Breast epithelium (tissue), 4 donors: ENCODE data around the gene ATG101. TPM values are rescaled to one million over a fixed set of nuclear protein-coding genes. Genes with fewer than 3 reads are reported as not detected.

Experiments used
- DNase-seq, 2 donors: peaks; one replicate each; pipeline ENCODE4 v3.0.0-alpha.2; 2019; ENCODE audit warnings: low spot score in 2 of 2
- H3K27ac ChIP-seq, 2 donors: fragments of 200-600 bp; sonication (generic) in 1 of 2; one replicate each; pipeline ENCODE4 v1.5.1; 2016 to 2019; ENCODE audit warnings: mild to moderate bottlenecking in 1 of 2
- H3K27me3 ChIP-seq, 2 donors: fragments of 200-600 bp; sonication (generic) in 1 of 2; one replicate each; pipeline versions ENCODE4 v1.5.1 to v1.6.0; 2017 to 2019; ENCODE audit warnings: control low read depth in 1 of 2, mild to moderate bottlenecking in 1 of 2
- H3K36me3 ChIP-seq: fragments of 200-600 bp; one replicate; pipeline ENCODE4 v1.5.1; 2019
- H3K4me1 ChIP-seq, 2 donors: fragments of 200-600 bp; sonication (generic); one replicate each; pipeline ENCODE4 v1.5.1; 2016 to 2019; ENCODE audit warnings: control low read depth in 1 of 2
- H3K4me3 ChIP-seq, 3 donors: fragments of 200-600 bp; sonication (generic); 1 replicate in 2 of 3; 2 replicates in 1 of 3; pipeline ENCODE4 v1.5.1; 2016 to 2019; ENCODE audit warnings: mild to moderate bottlenecking in 3 of 3, moderate library complexity in 2 of 3
- H3K9me3 ChIP-seq, 2 donors: fragments of 200-600 bp; sonication (generic) in 1 of 2; one replicate each; pipeline ENCODE4 v1.5.1; 2016 to 2019; ENCODE audit warnings: control low read depth in 1 of 2
- POLR2A ChIP-seq: fragments of 450-650 bp; IDR thresholded peaks from one replicate; pipeline ENCODE4 v1.6.1; 2016; ENCODE audit warnings: antibody characterized with exemption, mild to moderate bottlenecking, moderate library complexity
- POLR2AphosphoS5 ChIP-seq, 3 donors: sonication (generic); formaldehyde crosslinking; IDR thresholded peaks; one replicate each; pipeline ENCODE4 v1.6.1; 2017; ENCODE audit warnings: antibody characterized with exemption in 3 of 3
- intact Hi-C: fragments of 100-400 bp; cut with DNase I; formaldehyde crosslinking; loops from one replicate; pipeline ENCODE4 v1.15.1; 2023; ENCODE audit warnings: low total_unique reads
- total RNA-seq, 3 donors: library from RNA; depleted of rRNA; stranded (reverse); fragments of >200 nt; gene quantifications; one replicate each; pipeline ENCODE4 v1.1.0, GENCODE V29; 2016
- TF ChIP-seq, protein P1 (sequence below), 3 donors: fragments of 450-650 bp; IDR thresholded peaks; one replicate each; pipeline ENCODE4 v1.5.1; 2016 to 2017; ENCODE audit warnings: antibody characterized with exemption in 3 of 3, mild to moderate bottlenecking in 3 of 3, moderate library complexity in 3 of 3

The ATG101 gene
- total RNA-seq, 3 donors from 2014 or later: 35.0 to 54.2 (median 39.7) TPM

DNA sequence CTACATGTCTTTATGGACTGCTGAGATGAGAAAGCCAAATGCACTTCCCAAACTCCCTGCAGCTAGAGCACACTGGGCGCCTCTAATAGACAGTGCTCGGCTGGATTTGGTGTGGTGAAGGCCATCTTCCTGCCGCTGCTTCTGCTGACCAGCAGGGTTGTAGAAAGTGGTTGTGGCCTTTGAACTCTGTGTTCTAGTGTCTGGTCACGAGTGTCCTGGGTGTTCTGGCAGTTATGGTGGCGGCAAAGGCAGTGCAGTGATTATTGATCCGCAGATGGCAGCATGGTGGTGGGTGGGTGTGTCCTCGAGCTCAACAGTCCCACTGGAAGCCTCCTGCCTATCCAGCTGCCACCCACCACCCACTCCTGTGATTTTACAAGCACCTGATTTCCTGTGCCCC, 53.1 kb downstream of the ATG101 start:
- Histone ChIP-seq H3K27ac (no peak overlapping the region), H3K36me3 (no peaks in the 10 kb centered on the region), H3K27me3 (no peaks in the 10 kb centered on the region), H3K4me1 (peaks cover 0 to 6% of the 10 kb centered on the region in 2 donors), H3K9me3 (no peaks in the 10 kb centered on the region), H3K4me3 (no peak overlapping the region)
- intact Hi-C loops: loop anchor here (2.0 kb wide), 1 partner anchor 16 kb away; no protein-coding TSS in a partner anchor
- DNase-seq: no peak
- TF ChIP-seq, protein P1, sequence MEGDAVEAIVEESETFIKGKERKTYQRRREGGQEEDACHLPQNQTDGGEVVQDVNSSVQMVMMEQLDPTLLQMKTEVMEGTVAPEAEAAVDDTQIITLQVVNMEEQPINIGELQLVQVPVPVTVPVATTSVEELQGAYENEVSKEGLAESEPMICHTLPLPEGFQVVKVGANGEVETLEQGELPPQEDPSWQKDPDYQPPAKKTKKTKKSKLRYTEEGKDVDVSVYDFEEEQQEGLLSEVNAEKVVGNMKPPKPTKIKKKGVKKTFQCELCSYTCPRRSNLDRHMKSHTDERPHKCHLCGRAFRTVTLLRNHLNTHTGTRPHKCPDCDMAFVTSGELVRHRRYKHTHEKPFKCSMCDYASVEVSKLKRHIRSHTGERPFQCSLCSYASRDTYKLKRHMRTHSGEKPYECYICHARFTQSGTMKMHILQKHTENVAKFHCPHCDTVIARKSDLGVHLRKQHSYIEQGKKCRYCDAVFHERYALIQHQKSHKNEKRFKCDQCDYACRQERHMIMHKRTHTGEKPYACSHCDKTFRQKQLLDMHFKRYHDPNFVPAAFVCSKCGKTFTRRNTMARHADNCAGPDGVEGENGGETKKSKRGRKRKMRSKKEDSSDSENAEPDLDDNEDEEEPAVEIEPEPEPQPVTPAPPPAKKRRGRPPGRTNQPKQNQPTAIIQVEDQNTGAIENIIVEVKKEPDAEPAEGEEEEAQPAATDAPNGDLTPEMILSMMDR (IDR thresholded peaks at IDR 0.05): no peak
- TF ChIP-seq POLR2A (no peak), POLR2AphosphoS5 (IDR thresholded peaks at IDR 0.05) (no peak)

GRCh38 chr12:52123487-52124186, 53.9 kb downstream of the ATG101 start:
- no peak for TF ChIP-seq POLR2AphosphoS5 (IDR thresholded peaks at IDR 0.05)
- TF ChIP-seq POLR2A: no peak
- TF ChIP-seq, protein P1 (IDR thresholded peaks at IDR 0.05): no peak
- intact Hi-C loops: loop anchor here (2.0 kb wide), 1 partner anchor 15 kb away; no protein-coding TSS in a partner anchor
- no peaks in the 10 kb centered on the region for H3K9me3 ChIP-seq
- H3K27me3 ChIP-seq: no peaks in the 10 kb centered on the region
- peaks cover 0 to 6% of the 10 kb centered on the region in 2 donors for H3K4me1 ChIP-seq
- DNase-seq: peak in 1 of 2 donors; percentile 36
- H3K4me3 ChIP-seq: no peak overlapping the region
- H3K27ac ChIP-seq: no peak overlapping the region
- H3K36me3 ChIP-seq: no peaks in the 10 kb centered on the region

DNA sequence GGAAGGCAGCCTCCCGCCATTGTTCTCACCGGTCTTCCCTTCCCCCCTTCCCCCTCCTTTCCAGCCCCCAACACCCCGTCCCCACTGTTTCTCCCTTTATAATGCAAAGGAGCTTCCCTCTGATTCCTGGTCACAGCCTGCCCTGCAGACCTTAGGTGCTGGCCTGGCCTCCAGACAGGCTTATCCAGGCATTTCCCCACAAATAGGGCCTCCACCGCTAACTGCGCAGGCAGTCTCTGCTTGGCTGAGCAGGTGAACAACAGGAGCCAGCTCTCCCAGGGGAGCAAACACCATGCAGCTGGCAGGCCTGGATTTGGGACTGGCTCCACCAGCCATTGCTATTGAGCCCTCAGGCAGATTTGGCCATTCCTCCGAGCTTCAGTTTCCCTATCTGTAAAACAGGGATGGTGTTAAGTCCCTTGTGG, 55.7 kb downstream of the ATG101 start:
- peaks cover 0 to 6% of the 10 kb centered on the region in 2 donors for H3K4me1 ChIP-seq
- H3K36me3 ChIP-seq: no peaks in the 10 kb centered on the region
- H3K4me3 ChIP-seq: no peak overlapping the region
- DNase-seq: peak; percentile 26 to 57
- intact Hi-C loops: no loop called here
- no peaks in the 10 kb centered on the region for H3K27me3 ChIP-seq
- no peaks in the 10 kb centered on the region for H3K9me3 ChIP-seq
- TF ChIP-seq, protein P1 (IDR thresholded peaks at IDR 0.05): no peak
- no peak for TF ChIP-seq POLR2AphosphoS5 (IDR thresholded peaks at IDR 0.05)
- TF ChIP-seq POLR2A: no peak
- H3K27ac ChIP-seq: peak overlapping the region; percentile 68 to 82

- H3K4me1 ChIP-seq: peaks cover 0 to 6% of the 10 kb centered on the region in 2 donors
- TF ChIP-seq POLR2AphosphoS5 (IDR thresholded peaks at IDR 0.05) (no peak), POLR2A (no peak)
- TF ChIP-seq, protein P1 (IDR thresholded peaks at IDR 0.05): no peak
- intact Hi-C loops: no loop called here
- H3K9me3 ChIP-seq: no peaks in the 10 kb centered on the region
- H3K27ac ChIP-seq: peak overlapping the region; percentile 68 to 82
- peak; percentile 31 to 53 for DNase-seq
- H3K27me3 ChIP-seq: no peaks in the 10 kb centered on the region
- no peak overlapping the region for H3K4me3 ChIP-seq
- H3K36me3 ChIP-seq: no peaks in the 10 kb centered on the region
Observed at GRCh38 chr12:52126050-52126604, 56.3 kb downstream of the ATG101 start.

Other genes with a start within 250 kb of the ATG101 start
- 1 to 10 TPM in 1 of 3 donors, under 1 TPM in 2; 0.16 to 1.3 (median 0.29) TPM for gene FIGNL2, start 221.3 kb upstream of the ATG101 start, total RNA-seq
- gene ANKRD33, start 181.9 kb upstream of the ATG101 start, total RNA-seq: not detected
- gene ACVRL1, start 162.5 kb upstream of the ATG101 start, total RNA-seq: 100 to 1,000 TPM in 2 of 3 donors, 10 to 100 TPM in 1; 24.7 to 274 (median 109) TPM
- gene ACVR1B, start 118.3 kb upstream of the ATG101 start, total RNA-seq: 10 to 100 TPM; 12.3 to 26.3 (median 23.6) TPM
- 10 to 100 TPM in 2 of 3 donors, 1 to 10 TPM in 1; 8.5 to 27.2 (median 16.0) TPM for gene TAMALIN, start 63.0 kb upstream of the ATG101 start, total RNA-seq
- 100 to 1,000 TPM in 1 of 3 donors, 10 to 100 TPM in 2; 35.7 to 154 (median 66.2) TPM for gene NR4A1, start 18.5 kb upstream of the ATG101 start, total RNA-seq
- gene SMIM41, start 9.7 kb downstream of the ATG101 start, total RNA-seq: 1 to 10 TPM in 1 of 3 donors, not detected in 2; 1.3 TPM
- gene KRT80, start 122.0 kb downstream of the ATG101 start, total RNA-seq: 1 to 10 TPM in 2 of 3 donors, not detected in 1; 2.9 to 9.8 TPM
- gene KRT7, start 163.3 kb downstream of the ATG101 start, total RNA-seq: 1,000 to 10,000 TPM in 1 of 3 donors, 100 to 1,000 TPM in 1, 1 to 10 TPM in 1; 4.2 to 1,051 (median 358) TPM
- gene KRT86, start 204.7 kb downstream of the ATG101 start, total RNA-seq: 1 to 10 TPM in 1 of 3 donors, under 1 TPM in 1, not detected in 1; 0.66 to 2.2 TPM
- gene KRT81, start 221.6 kb downstream of the ATG101 start, total RNA-seq: 10 to 100 TPM in 1 of 3 donors, 1 to 10 TPM in 1, not detected in 1; 3.6 to 29.9 TPM